OCI-LY7 (cell line): Measurements from ENCODE around the gene NCOA7. TPM values are rescaled to one million over a fixed set of nuclear protein-coding genes. Genes with fewer than 3 reads are reported as not detected.

Experiments used
- BruUV-seq: library from RNA; stranded (reverse); fragments of 400-500 nt; replicated peaks from 2 replicates; lab custom pipeline; 2021; lab: Mats Ljungman, UMichigan
- CTCF ChIA-PET: fragments of 300-600 bp; sonication (Branson Sonifier 250); formaldehyde crosslinking; loops from one replicate; lab custom pipeline; 2022; ENCODE audit warnings: antibody characterized with exemption; ENCODE audit not compliant: unreplicated experiment; lab: Charles Lee
- POLR2A ChIA-PET: fragments of 300-600 bp; sonication (Branson Sonifier 250); formaldehyde crosslinking; loops from one replicate; lab custom pipeline; 2022; ENCODE audit warnings: antibody characterized with exemption; lab: Charles Lee
- DNase-seq: peaks from one replicate; pipeline ENCODE4 v3.0.0-alpha.2; 2015; ENCODE audit warnings: low spot score
- H2AFZ ChIP-seq: fragments of 200-600 bp; sonication (generic), shearing (Covaris generic); 2 replicates; pipeline ENCODE4 v1.6.1; 2014; ENCODE audit warnings: mild to moderate bottlenecking, antibody characterized with exemption, low read length, moderate library complexity
- H3K27ac ChIP-seq: fragments of 200-600 bp; sonication (generic); 2 replicates; pipeline ENCODE4 v1.5.1; 2014; ENCODE audit warnings: mixed run types, low read depth, mild to moderate bottlenecking, moderate library complexity, low read length, inconsistent platforms; ENCODE audit not compliant: poor library complexity, severe bottlenecking
- H3K36me3 ChIP-seq: fragments of 200-600 bp; sonication (generic); 2 replicates; pipeline ENCODE4 v1.6.1; 2014; ENCODE audit warnings: mild to moderate bottlenecking, antibody characterized with exemption, low read length, moderate library complexity, mixed read lengths; ENCODE audit not compliant: insufficient read depth
- H3K4me1 ChIP-seq: fragments of 200-600 bp; sonication (generic); 2 replicates; pipeline ENCODE4 v1.5.1; 2014; ENCODE audit warnings: mild to moderate bottlenecking, low read length; ENCODE audit not compliant: insufficient read depth, poor library complexity, severe bottlenecking
- H3K4me2 ChIP-seq: fragments of 200-600 bp; sonication (generic); 2 replicates; pipeline ENCODE4 v1.6.1; 2014; ENCODE audit warnings: mild to moderate bottlenecking, low read length
- H3K4me3 ChIP-seq: fragments of 200-600 bp; sonication (generic); 2 replicates; pipeline ENCODE4 v1.5.1; 2014; ENCODE audit warnings: mild to moderate bottlenecking, low read depth, low read length; ENCODE audit not compliant: poor library complexity, severe bottlenecking
- H3K79me2 ChIP-seq: fragments of 200-600 bp; sonication (generic); 2 replicates; pipeline ENCODE4 v1.6.1; 2016; ENCODE audit warnings: low read depth, mild to moderate bottlenecking, low read length, moderate library complexity, mixed read lengths; ENCODE audit not compliant: insufficient read depth
- H3K9me2 ChIP-seq: fragments of 200-600 bp; sonication (generic); 2 replicates; pipeline ENCODE4 v1.6.1; 2016; ENCODE audit warnings: mild to moderate bottlenecking, low read length, mixed read lengths; ENCODE audit not compliant: insufficient read depth
- H3K9me3 ChIP-seq: fragments of 200-600 bp; sonication (generic); 2 replicates; pipeline ENCODE4 v1.6.1; 2014; ENCODE audit warnings: mild to moderate bottlenecking, mixed run types, low read length, mixed read lengths
- H4K20me1 ChIP-seq: fragments of 200-600 bp; sonication (generic); 2 replicates; pipeline ENCODE4 v1.6.1; 2014; ENCODE audit warnings: mild to moderate bottlenecking, antibody characterized with exemption, low read length, moderate library complexity, mixed read lengths; ENCODE audit not compliant: insufficient read depth
- CTCF ChIP-seq: fragments of 200-600 bp; sonication (generic); conservative IDR thresholded peaks from 2 replicates; pipeline ENCODE4 v1.5.1; 2014; ENCODE audit warnings: mild to moderate bottlenecking, antibody characterized with exemption, low read length, moderate library complexity, mixed read lengths
- EZH2phosphoT487 ChIP-seq: fragments of 200-600 bp; sonication (generic); IDR thresholded peaks from 2 replicates; pipeline ENCODE4 v1.6.1; 2018; ENCODE audit warnings: low read depth, borderline replicate concordance, mild to moderate bottlenecking, mixed run types, antibody characterized with exemption, low read length, moderate library complexity, mixed read lengths
- intact Hi-C: fragments of 100-400 bp; cut with micrococcal nuclease; formaldehyde crosslinking; loops from one replicate; pipeline ENCODE4 v1.10.0; 2022; ENCODE audit not compliant: unreplicated experiment
- total RNA-seq, 2 experiments: library from RNA; depleted of rRNA in 1 of 2; stranded (reverse); fragments of >200 nt in 1 of 2; shearing (Covaris generic) in 1 of 2; gene quantifications; 2 replicates each; pipeline ENCODE4 v1.2.3, GENCODE V29; 2014 to 2022

The NCOA7 gene
- total RNA-seq, 2 experiments from 2014 or later: 14.8 to 52.2 TPM

GRCh38 chr6:125922322-125922860 lies 131.6 kb downstream of the NCOA7 start:
- Histone ChIP-seq H3K79me2 (no peaks in the 10 kb centered on the region), H3K4me3 (no peak overlapping the region), H3K36me3 (peaks cover 83% of the 10 kb centered on the region), H3K9me2 (no peaks in the 10 kb centered on the region), H3K4me2 (no peak overlapping the region), H2AFZ (no peak overlapping the region), H3K27ac (no peak overlapping the region), H3K9me3 (no peaks in the 10 kb centered on the region), H4K20me1 (no peaks in the 10 kb centered on the region), H3K4me1 (no peaks in the 10 kb centered on the region)
- intact Hi-C loops: no loop called here
- DNase-seq: no peak
- ChIA-PET POLR2A (interaction anchor here (0.7 kb wide), 1 partner anchor 25 kb away, joined by 3 read pairs; no protein-coding TSS in a partner anchor), CTCF (no interaction called here)
- no peak for TF ChIP-seq CTCF
- no peak for TF ChIP-seq EZH2phosphoT487
- BruUV-seq: no TSS peak

GRCh38 chr6:125923366-125923877 lies 132.7 kb downstream of the NCOA7 start:
- no peak for DNase-seq
- H4K20me1 ChIP-seq: no peaks in the 10 kb centered on the region
- POLR2A ChIA-PET: interaction anchor here (0.6 to 1.7 kb wide), 6 partner anchors 9 to 720 kb away, joined by 3 to 7 read pairs (median 3); no protein-coding TSS in a partner anchor
- no peak overlapping the region for H3K4me3 ChIP-seq
- H3K79me2 ChIP-seq: no peaks in the 10 kb centered on the region
- intact Hi-C loops: no loop called here
- CTCF ChIA-PET: no interaction called here
- TF ChIP-seq EZH2phosphoT487 (no peak), CTCF (no peak)
- H3K27ac ChIP-seq: no peak overlapping the region
- no TSS peak for BruUV-seq
- H3K9me3 ChIP-seq: no peaks in the 10 kb centered on the region
- peaks cover 84% of the 10 kb centered on the region for H3K36me3 ChIP-seq
- H3K4me1 ChIP-seq: no peaks in the 10 kb centered on the region
- H2AFZ ChIP-seq: no peak overlapping the region
- no peak overlapping the region for H3K4me2 ChIP-seq
- H3K9me2 ChIP-seq: no peaks in the 10 kb centered on the region

GRCh38 chr6:125924169-125924568 lies 133.4 kb downstream of the NCOA7 start:
- H2AFZ ChIP-seq: no peak overlapping the region
- no peak overlapping the region for H3K4me3 ChIP-seq
- no peaks in the 10 kb centered on the region for H3K4me1 ChIP-seq
- no TSS peak for BruUV-seq
- H4K20me1 ChIP-seq: no peaks in the 10 kb centered on the region
- ChIA-PET POLR2A (interaction anchor here (0.6 to 1.7 kb wide), 4 partner anchors 9 to 46 kb away, joined by 3 to 7 read pairs (median 4); no protein-coding TSS in a partner anchor), CTCF (no interaction called here)
- H3K27ac ChIP-seq: no peak overlapping the region
- no peaks in the 10 kb centered on the region for H3K9me2 ChIP-seq
- H3K4me2 ChIP-seq: no peak overlapping the region
- no peak for DNase-seq
- intact Hi-C loops: no loop called here
- peaks cover 82% of the 10 kb centered on the region for H3K36me3 ChIP-seq
- no peaks in the 10 kb centered on the region for H3K79me2 ChIP-seq
- TF ChIP-seq CTCF (no peak), EZH2phosphoT487 (no peak)
- no peaks in the 10 kb centered on the region for H3K9me3 ChIP-seq
